Muscle of arm (tissue), 12 donors: ENCODE results near the gene MYBL2. TPM values are rescaled to one million over a fixed set of nuclear protein-coding genes. Genes with fewer than 3 reads are reported as not detected.
"Not testable (repeated sequence)": the region's sequence is repeated elsewhere in the genome, so short reads cannot be mapped to it uniquely, and the experiment has no call there.

Experiments used
- DNase-seq: peaks from one replicate; pipeline ENCODE4 v3.0.0-alpha.2; 2013
- polyA plus RNA-seq, 12 donors: library from polyadenylated mRNA; unstranded; fragments of 120-200 nt; gene quantifications; one replicate each; pipeline ENCODE4 v1.2.1, GENCODE V29; 2013; ENCODE audit not compliant: insufficient read length in 12 of 12

Gene MYBL2
- polyA plus RNA-seq, 12 donors: 10.2 to 32.3 (median 14.1) TPM; not detected in 1

GRCh38 chr20:43749734-43750294 is 82.9 kb downstream of the MYBL2 start:
- DNase-seq: peak; percentile 31

- no peak for DNase-seq
These were observed 83.9 kb downstream of the MYBL2 start for GRCh38 chr20:43750774-43751166.

GRCh38 chr20:43751167-43752050 is 84.5 kb downstream of the MYBL2 start:
- no peak for DNase-seq

- no peak for DNase-seq
These were observed 85.1 kb downstream of the MYBL2 start for GRCh38 chr20:43752051-43752360.

GRCh38 chr20:43752561-43753301 is 85.8 kb downstream of the MYBL2 start:
- DNase-seq: no peak

GRCh38 chr20:43755390-43755789 is 88.5 kb downstream of the MYBL2 start:
- DNase-seq: no peak

- DNase-seq: no peak
These were observed 88.9 kb downstream of the MYBL2 start for GRCh38 chr20:43755851-43756250.

GRCh38 chr20:43757888-43758287 is 91.0 kb downstream of the MYBL2 start:
- not testable (repeated sequence) for DNase-seq

- no peak for DNase-seq
These were observed 94.7 kb downstream of the MYBL2 start for GRCh38 chr20:43761386-43762340.

- no peak for DNase-seq
These were observed 96.0 kb downstream of the MYBL2 start for GRCh38 chr20:43762911-43763310.

GRCh38 chr20:43765916-43766315 is 99.0 kb downstream of the MYBL2 start:
- DNase-seq: peak; percentile 30

Other genes starting within 250 kb of the MYBL2 start
- 100 to 1,000 TPM; 104 to 844 (median 167) TPM for gene SRSF6, start 209.2 kb upstream of the MYBL2 start, polyA plus RNA-seq
- 10 to 100 TPM in 4 of 12 donors, 1 to 10 TPM in 7, not detected in 1; 3.6 to 15.9 (median 9.2) TPM for gene L3MBTL1, start 159.4 kb upstream of the MYBL2 start, polyA plus RNA-seq
- 1 to 10 TPM in 5 of 12 donors, under 1 TPM in 5, not detected in 2; 0.29 to 6.3 (median 1.2) TPM for gene SGK2, start 108.1 kb upstream of the MYBL2 start, polyA plus RNA-seq
- 10 to 100 TPM in 10 of 12 donors, not detected in 2; 21.9 to 42.7 (median 30.4) TPM for gene IFT52, start 76.2 kb upstream of the MYBL2 start, polyA plus RNA-seq
- not detected for gene GTSF1L, start 59.9 kb downstream of the MYBL2 start, polyA plus RNA-seq
- gene TOX2, start 247.7 kb downstream of the MYBL2 start, polyA plus RNA-seq: 1 to 10 TPM in 11 of 12 donors, not detected in 1; 1.7 to 9.8 (median 3.3) TPM